ENCODE data around the gene CPEB3. TPM values are rescaled to one million over a fixed set of nuclear protein-coding genes. Genes with fewer than 3 reads are reported as not detected.

The CPEB3 gene
- total and polyA plus RNA-seq, 4 donors, result 1.1 to 5.1 (median 2.8) TPM

DNA sequence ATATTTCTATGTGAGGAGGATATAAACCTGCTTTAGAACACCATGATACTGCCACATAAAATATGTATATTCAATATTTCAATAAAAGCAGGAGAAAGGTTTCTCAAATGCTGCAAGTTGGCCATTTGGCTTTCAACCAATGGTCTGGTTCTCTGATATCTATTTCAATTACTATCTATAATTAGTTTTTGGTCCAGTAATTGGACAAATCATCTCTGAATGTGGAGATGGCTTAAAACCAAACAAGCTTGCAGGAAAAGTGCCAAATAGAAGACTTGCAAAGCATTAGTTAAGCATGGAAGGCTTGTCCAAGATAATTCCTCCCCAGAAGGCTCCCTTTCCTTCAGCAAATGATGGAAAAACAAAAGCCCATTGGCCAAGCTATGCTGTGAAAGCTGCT lies 140.1 kb downstream of the CPEB3 start:
- DNase-seq, result no peak
- Histone ChIP-seq H3K27ac (ENCODE audit: low read depth in 1 of 2, low read length in 1 of 2) (no peak overlapping the region), H3K27me3 (ENCODE audit: control insufficient read depth in 3 of 3, insufficient read depth in 3 of 3, low read length in 2 of 3) (no peaks in the 10 kb centered on the region), H3K4me3 (no peak overlapping the region), H3K4me1 (ENCODE audit: control insufficient read depth in 5 of 5, insufficient read depth in 5 of 5, low read length in 5 of 5) (peaks cover 0 to 20% (median 0%) of the 10 kb centered on the region in 5 donors), H3K36me3 (ENCODE audit: control insufficient read depth in 4 of 4, insufficient read depth in 4 of 4, low read length in 4 of 4) (no peaks in the 10 kb centered on the region), H3K9ac (ENCODE audit: insufficient read depth in 1 of 2, low read length in 2 of 2) (no peak overlapping the region), H3K9me3 (ENCODE audit: control insufficient read depth in 4 of 4, insufficient read depth in 3 of 4, low read length in 3 of 4) (no peaks in the 10 kb centered on the region)
- no peak for TF ChIP-seq CTCF (IDR thresholded peaks at IDR 0.05; ENCODE audit: control extremely low read depth, extremely low read depth)
- no peak for ATAC-seq (ENCODE audit: insufficient read depth, low FRiP score)

- no peak for TF ChIP-seq CTCF (IDR thresholded peaks at IDR 0.05; ENCODE audit: control extremely low read depth, extremely low read depth)
- H3K4me1 ChIP-seq (ENCODE audit: control insufficient read depth in 5 of 5, insufficient read depth in 5 of 5, low read length in 5 of 5), result peaks cover 0 to 20% (median 0%) of the 10 kb centered on the region in 5 donors
- DNase-seq, result no peak
- H3K36me3 ChIP-seq (ENCODE audit: control insufficient read depth in 4 of 4, insufficient read depth in 4 of 4, low read length in 4 of 4), result no peaks in the 10 kb centered on the region
- H3K27me3 ChIP-seq (ENCODE audit: control insufficient read depth in 3 of 3, insufficient read depth in 3 of 3, low read length in 2 of 3), result no peaks in the 10 kb centered on the region
- H3K4me3 ChIP-seq, result no peak overlapping the region
- no peak overlapping the region for H3K9ac ChIP-seq (ENCODE audit: insufficient read depth in 1 of 2, low read length in 2 of 2)
- WGBS, 2 donors, result 60 to 64% methylated on average over 1 of the region's 1 CpG
- no peak for ATAC-seq (ENCODE audit: insufficient read depth, low FRiP score)
- H3K9me3 ChIP-seq (ENCODE audit: control insufficient read depth in 4 of 4, insufficient read depth in 3 of 4, low read length in 3 of 4), result no peaks in the 10 kb centered on the region
- H3K27ac ChIP-seq (ENCODE audit: low read depth in 1 of 2, low read length in 1 of 2), result no peak overlapping the region
Observed at GRCh38 chr10:92149261-92149660, 141.6 kb downstream of the CPEB3 start.

DNA sequence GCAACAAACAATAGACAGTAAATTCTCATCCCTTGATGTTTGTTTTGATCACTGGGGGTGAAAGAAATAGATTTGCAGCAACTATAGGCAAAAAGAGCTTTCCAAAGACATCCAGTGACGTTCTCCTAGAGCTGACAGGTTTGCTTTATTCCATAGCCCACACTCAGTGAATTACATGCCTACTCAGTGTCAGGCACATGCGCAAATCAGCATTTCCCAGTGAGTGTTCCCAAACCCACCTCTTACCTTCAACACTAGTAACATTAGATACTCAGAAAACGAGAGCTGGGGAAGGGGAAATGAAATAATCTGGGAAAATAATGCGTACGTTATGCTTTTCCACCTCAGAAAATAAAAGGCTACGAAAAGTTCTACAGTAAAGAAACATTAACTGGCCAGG lies 144.1 kb downstream of the CPEB3 start:
- H3K27ac ChIP-seq (ENCODE audit: low read depth in 1 of 2, low read length in 1 of 2), result no peak overlapping the region
- ATAC-seq (ENCODE audit: insufficient read depth, low FRiP score) (no peak), DNase-seq (no peak)
- no peaks in the 10 kb centered on the region for H3K27me3 ChIP-seq (ENCODE audit: control insufficient read depth in 3 of 3, insufficient read depth in 3 of 3, low read length in 2 of 3)
- 84% methylated on average over 6 of the region's 6 CpGs for WGBS, 2 donors
- H3K36me3 ChIP-seq (ENCODE audit: control insufficient read depth in 4 of 4, insufficient read depth in 4 of 4, low read length in 4 of 4), result no peaks in the 10 kb centered on the region
- no peak overlapping the region for H3K9ac ChIP-seq (ENCODE audit: insufficient read depth in 1 of 2, low read length in 2 of 2)
- peaks cover 0 to 17% (median 0%) of the 10 kb centered on the region in 5 donors for H3K4me1 ChIP-seq (ENCODE audit: control insufficient read depth in 5 of 5, insufficient read depth in 5 of 5, low read length in 5 of 5)
- no peaks in the 10 kb centered on the region for H3K9me3 ChIP-seq (ENCODE audit: control insufficient read depth in 4 of 4, insufficient read depth in 3 of 4, low read length in 3 of 4)
- no peak overlapping the region for H3K4me3 ChIP-seq
- no peak for TF ChIP-seq CTCF (IDR thresholded peaks at IDR 0.05; ENCODE audit: control extremely low read depth, extremely low read depth)

DNA sequence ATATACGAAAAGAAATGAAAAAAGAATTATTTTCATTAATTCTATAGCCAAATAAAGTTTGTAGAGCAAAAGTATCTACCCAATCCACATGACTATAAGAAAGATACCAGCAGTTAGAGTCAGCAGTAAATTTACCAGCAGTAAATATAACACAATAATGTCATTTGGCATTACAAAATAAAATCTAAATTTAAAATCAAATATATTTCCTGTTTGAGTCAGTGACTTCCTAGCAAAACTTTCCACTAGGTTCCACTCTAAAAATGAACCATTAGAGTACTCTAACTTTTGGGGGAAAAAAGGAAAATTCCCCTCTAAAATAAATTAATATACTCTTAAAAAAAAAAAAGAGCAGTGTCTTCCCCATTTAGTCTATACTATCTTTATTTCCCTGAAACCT lies 144.8 kb downstream of the CPEB3 start:
- no peak for TF ChIP-seq CTCF (IDR thresholded peaks at IDR 0.05; ENCODE audit: control extremely low read depth, extremely low read depth)
- H3K27ac ChIP-seq (ENCODE audit: low read depth in 1 of 2, low read length in 1 of 2), result no peak overlapping the region

More for the DNA sequence above, 144.8 kb downstream of the CPEB3 start:
- DNase-seq, result no peak
- Histone ChIP-seq H3K4me1 (ENCODE audit: control insufficient read depth in 5 of 5, insufficient read depth in 5 of 5, low read length in 5 of 5) (peaks cover 0 to 13% (median 0%) of the 10 kb centered on the region in 5 donors), H3K36me3 (ENCODE audit: control insufficient read depth in 4 of 4, insufficient read depth in 4 of 4, low read length in 4 of 4) (no peaks in the 10 kb centered on the region), H3K9me3 (ENCODE audit: control insufficient read depth in 4 of 4, insufficient read depth in 3 of 4, low read length in 3 of 4) (no peaks in the 10 kb centered on the region), H3K9ac (ENCODE audit: insufficient read depth in 1 of 2, low read length in 2 of 2) (no peak overlapping the region), H3K27me3 (ENCODE audit: control insufficient read depth in 3 of 3, insufficient read depth in 3 of 3, low read length in 2 of 3) (no peaks in the 10 kb centered on the region), H3K4me3 (no peak overlapping the region)
- no peak for ATAC-seq (ENCODE audit: insufficient read depth, low FRiP score)
- WGBS, 2 donors, result 83 to 84% methylated on average over 1 of the region's 1 CpG
